ENCODE measurements around the gene OLFML3. TPM values are rescaled to one million over a fixed set of nuclear protein-coding genes. Genes with fewer than 3 reads are reported as not detected.

Gene OLFML3
- total RNA-seq, 1 experiment from 2014 or later, result 0.52 TPM

DNA sequence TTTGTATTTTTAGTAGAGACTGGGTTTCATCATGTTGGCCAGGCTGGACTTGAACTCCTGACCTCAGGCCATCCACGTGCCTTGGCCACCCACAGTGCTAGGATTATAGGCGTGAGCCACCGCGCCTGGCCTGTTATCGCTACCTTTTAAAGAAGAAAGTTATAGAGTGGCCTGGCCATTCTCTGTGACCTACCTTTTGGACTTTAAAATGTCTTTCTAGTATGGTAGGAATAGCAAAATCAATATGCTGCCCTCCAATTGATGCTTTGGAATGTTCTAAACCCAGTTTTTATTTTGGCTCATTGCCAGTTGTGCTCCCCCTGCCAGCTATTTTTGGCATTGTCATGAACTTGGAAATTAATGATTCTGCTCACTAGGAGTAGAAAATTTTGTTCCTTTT, 30.3 kb upstream of the OLFML3 start:
- CTCF ChIA-PET, result no interaction called here

DNA sequence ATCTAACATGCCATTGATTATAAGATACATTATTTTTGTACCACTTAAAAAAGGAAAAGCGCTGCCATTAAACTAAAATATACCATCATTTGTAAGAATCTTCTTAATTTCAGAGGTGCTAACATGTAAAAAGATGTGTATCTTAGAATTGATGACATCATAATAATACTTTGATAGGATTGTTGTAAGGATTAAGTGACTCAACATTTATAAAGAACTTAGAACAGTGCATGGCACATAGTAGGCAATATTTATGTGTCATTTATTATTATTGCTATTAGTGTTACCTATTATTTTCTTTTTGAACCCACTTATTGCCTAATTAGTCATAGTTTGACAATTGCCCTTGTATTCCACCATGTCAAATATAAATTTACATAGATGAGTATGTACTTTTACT, 28.4 kb upstream of the OLFML3 start:
- Histone ChIP-seq H3K9me3 (ENCODE audit: insufficient read depth, low read depth) (no peaks in the 10 kb centered on the region), H3K27ac (no peak overlapping the region), H3K4me1 (replicated peaks; ENCODE audit: insufficient read depth) (no peaks in the 10 kb centered on the region), H3K79me2 (ENCODE audit: low read depth) (peaks cover 29% of the 10 kb centered on the region; the same call in 1 of the 2 replicates), H2AFZ (no peak overlapping the region), H3K4me2 (no peak overlapping the region), H4K20me1 (ENCODE audit: insufficient read depth) (0 out of 2 replicates have a peak, but pooled peaks cover 16% of the 10 kb centered on the region), H3K4me3 (no peak overlapping the region), H3K27me3 (ENCODE audit: insufficient read depth, low read depth) (no peaks in the 10 kb centered on the region), H3F3A (ENCODE audit: insufficient read depth, low read depth) (no peaks in the 10 kb centered on the region), H3K36me3 (ENCODE audit: low read depth) (peaks cover 24% of the 10 kb centered on the region), H3K9me2 (ENCODE audit: insufficient read depth) (no peaks in the 10 kb centered on the region)
- CTCF ChIA-PET, result no interaction called here
- POLR2A ChIA-PET (ENCODE audit: unreplicated experiment), result no interaction called here
- BruUV-seq (replicated peaks), result no TSS peak
- TF ChIP-seq EZH2 (IDR thresholded peaks at IDR 0.05; ENCODE audit: low read depth), result no peak
- TF ChIP-seq, protein P1, sequence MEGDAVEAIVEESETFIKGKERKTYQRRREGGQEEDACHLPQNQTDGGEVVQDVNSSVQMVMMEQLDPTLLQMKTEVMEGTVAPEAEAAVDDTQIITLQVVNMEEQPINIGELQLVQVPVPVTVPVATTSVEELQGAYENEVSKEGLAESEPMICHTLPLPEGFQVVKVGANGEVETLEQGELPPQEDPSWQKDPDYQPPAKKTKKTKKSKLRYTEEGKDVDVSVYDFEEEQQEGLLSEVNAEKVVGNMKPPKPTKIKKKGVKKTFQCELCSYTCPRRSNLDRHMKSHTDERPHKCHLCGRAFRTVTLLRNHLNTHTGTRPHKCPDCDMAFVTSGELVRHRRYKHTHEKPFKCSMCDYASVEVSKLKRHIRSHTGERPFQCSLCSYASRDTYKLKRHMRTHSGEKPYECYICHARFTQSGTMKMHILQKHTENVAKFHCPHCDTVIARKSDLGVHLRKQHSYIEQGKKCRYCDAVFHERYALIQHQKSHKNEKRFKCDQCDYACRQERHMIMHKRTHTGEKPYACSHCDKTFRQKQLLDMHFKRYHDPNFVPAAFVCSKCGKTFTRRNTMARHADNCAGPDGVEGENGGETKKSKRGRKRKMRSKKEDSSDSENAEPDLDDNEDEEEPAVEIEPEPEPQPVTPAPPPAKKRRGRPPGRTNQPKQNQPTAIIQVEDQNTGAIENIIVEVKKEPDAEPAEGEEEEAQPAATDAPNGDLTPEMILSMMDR (conservative IDR thresholded peaks at IDR 0.05), result no peak
- intact Hi-C loops (cut with micrococcal nuclease; ENCODE audit: unreplicated experiment), result no loop called here
- DNase-seq, result no peak

More for the DNA sequence above, 30.3 kb upstream of the OLFML3 start:
- peaks cover 16% of the 10 kb centered on the region; the same call in 1 of the 2 replicates for H3K36me3 ChIP-seq (ENCODE audit: low read depth)
- 0 out of 2 replicates have a peak, but pooled peaks cover 16% of the 10 kb centered on the region for H4K20me1 ChIP-seq (ENCODE audit: insufficient read depth)
- H2AFZ ChIP-seq, result no peak overlapping the region
- H3K4me2 ChIP-seq, result no peak overlapping the region
- H3K27ac ChIP-seq, result no peak overlapping the region
- no peak for DNase-seq
- no peaks in the 10 kb centered on the region for H3K9me2 ChIP-seq (ENCODE audit: insufficient read depth)
- H3K79me2 ChIP-seq (ENCODE audit: low read depth), result peaks cover 41% of the 10 kb centered on the region; the same call in 1 of the 2 replicates
- no peak overlapping the region for H3K4me3 ChIP-seq
- H3K27me3 ChIP-seq (ENCODE audit: insufficient read depth, low read depth), result no peaks in the 10 kb centered on the region
- no TSS peak for BruUV-seq (replicated peaks)
- intact Hi-C loops (cut with micrococcal nuclease; ENCODE audit: unreplicated experiment), result no loop called here
- TF ChIP-seq, protein P1 (conservative IDR thresholded peaks at IDR 0.05), result peak; percentile 65
- TF ChIP-seq EZH2 (IDR thresholded peaks at IDR 0.05; ENCODE audit: low read depth), result no peak
- H3K4me1 ChIP-seq (replicated peaks; ENCODE audit: insufficient read depth), result no peaks in the 10 kb centered on the region
- H3F3A ChIP-seq (ENCODE audit: insufficient read depth, low read depth), result no peaks in the 10 kb centered on the region
- no peaks in the 10 kb centered on the region for H3K9me3 ChIP-seq (ENCODE audit: insufficient read depth, low read depth)
- POLR2A ChIA-PET (ENCODE audit: unreplicated experiment), result interaction anchor here (0.7 kb wide), 1 partner anchor 12 kb away, joined by 16 read pairs; no protein-coding TSS in a partner anchor

DNA sequence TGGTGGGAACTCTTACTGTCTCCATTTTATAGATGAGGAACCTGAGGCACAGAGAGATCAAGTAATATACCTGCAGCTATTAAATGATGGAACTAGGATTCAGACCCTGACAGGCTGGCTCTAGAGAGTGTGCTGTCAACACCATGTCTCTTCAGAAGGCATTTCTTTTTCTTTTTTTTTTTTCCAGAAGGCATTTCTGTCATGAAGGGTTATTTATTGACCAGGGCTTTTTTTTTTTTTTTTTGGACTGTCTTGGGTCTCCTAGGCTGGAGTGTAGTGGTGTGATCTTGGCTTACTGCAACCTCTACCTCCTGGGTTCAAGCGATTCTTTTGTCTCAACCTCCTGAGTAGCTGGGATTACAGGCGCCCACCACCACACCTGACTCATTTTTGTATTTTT, 27.6 kb upstream of the OLFML3 start:
- Histone ChIP-seq H3K36me3 (ENCODE audit: low read depth) (peaks cover 29% of the 10 kb centered on the region), H3K9me3 (ENCODE audit: insufficient read depth, low read depth) (no peaks in the 10 kb centered on the region), H3F3A (ENCODE audit: insufficient read depth, low read depth) (no peaks in the 10 kb centered on the region), H3K79me2 (ENCODE audit: low read depth) (peaks cover 24% of the 10 kb centered on the region; the same call in 1 of the 2 replicates), H3K27me3 (ENCODE audit: insufficient read depth, low read depth) (no peaks in the 10 kb centered on the region), H3K4me2 (no peak overlapping the region), H4K20me1 (ENCODE audit: insufficient read depth) (0 out of 2 replicates have a peak, but pooled peaks cover 12% of the 10 kb centered on the region), H2AFZ (no peak overlapping the region), H3K27ac (no peak overlapping the region), H3K4me3 (no peak overlapping the region), H3K4me1 (replicated peaks; ENCODE audit: insufficient read depth) (no peaks in the 10 kb centered on the region), H3K9me2 (ENCODE audit: insufficient read depth) (no peaks in the 10 kb centered on the region)
- ChIA-PET CTCF (no interaction called here), POLR2A (ENCODE audit: unreplicated experiment) (no interaction called here)
- TF ChIP-seq, protein P1 (conservative IDR thresholded peaks at IDR 0.05), result no peak
- TF ChIP-seq EZH2 (IDR thresholded peaks at IDR 0.05; ENCODE audit: low read depth), result no peak
- intact Hi-C loops (cut with micrococcal nuclease; ENCODE audit: unreplicated experiment), result no loop called here
- DNase-seq, result no peak
- no TSS peak for BruUV-seq (replicated peaks)
